HCT116 (cell line): ENCODE results near the gene PHOSPHO2. TPM values are rescaled to one million over a fixed set of nuclear protein-coding genes. Genes with fewer than 3 reads are reported as not detected.
"Not testable (repeated sequence)": the region's sequence is repeated elsewhere in the genome, so short reads cannot be mapped to it uniquely, and the experiment has no call there.

ENCODE experiments used
- ATAC-seq: fragments of 200-7000 bp; cut with Tn5 transposase; 2 replicates; pipeline ENCODE4 v1.9.1; 2020; ENCODE audit warnings: mild to moderate bottlenecking, moderate library complexity
- BruUV-seq: library from RNA; stranded (reverse); fragments of 400-500 nt; replicated peaks from 2 replicates; lab custom pipeline; 2021; lab: Mats Ljungman, UMichigan
- CTCF ChIA-PET: fragments of 300-600 bp; sonication (Branson Sonifier 250); formaldehyde crosslinking; loops from one replicate; lab custom pipeline; 2021; ENCODE audit warnings: antibody characterized with exemption; lab: Charles Lee
- POLR2A ChIA-PET: fragments of 300-600, 350-600 bp; sonication (Branson Sonifier 250); formaldehyde crosslinking; loops from one replicate; lab custom pipeline; 2021; ENCODE audit warnings: antibody characterized with exemption; lab: Charles Lee
- RAD21 ChIA-PET, 2 experiments: fragments of 300-600 bp; sonication (Branson Sonifier 250); formaldehyde crosslinking; loops; one replicate each; lab custom pipeline; 2023; ENCODE audit warnings: low total read pairs in 2 of 2; ENCODE audit not compliant: uncharacterized antibody in 2 of 2, unreplicated experiment in 2 of 2, low non-redundant PET in 1 of 2; lab: Charles Lee
- DNase-seq: peaks from one replicate; pipeline ENCODE4 v3.0.0-alpha.2; 2010; ENCODE audit warnings: low read depth, low spot score
- H2AFZ ChIP-seq: fragments of 200-600 bp; shearing (Covaris generic), sonication (generic); 2 replicates; pipeline ENCODE4 v1.6.1; 2017; ENCODE audit warnings: low read depth, mixed run types, mixed read lengths, antibody characterized with exemption, low read length; ENCODE audit not compliant: poor library complexity, severe bottlenecking
- H3K27ac ChIP-seq: 2 replicates; pipeline ENCODE4 v1.5.1; 2012; ENCODE audit warnings: low read depth, low read length
- H3K27me3 ChIP-seq: fragments of 200-600 bp; sonication (generic); 2 replicates; pipeline ENCODE4 v1.6.1; 2016; ENCODE audit warnings: mixed run types, low read length, mixed read lengths; ENCODE audit not compliant: insufficient read depth
- H3K36me3 ChIP-seq, 2 experiments: fragments of 200-500 bp in 1 of 2; fragments of 200-600 bp in 1 of 2; sonication (Bioruptor generic) in 1 of 2; sonication (generic) in 1 of 2; 2 replicates each; pipeline versions ENCODE4 v1.5.1 to v1.6.1; 2014 to 2016; ENCODE audit warnings: low read length in 2 of 2, inconsistent platforms in 1 of 2, mixed read lengths in 1 of 2, mixed run types in 1 of 2; ENCODE audit not compliant: insufficient read depth in 2 of 2, control insufficient read depth in 1 of 2
- H3K4me1 ChIP-seq, 2 experiments: fragments of 200-600 bp in 1 of 2; sonication (generic) in 1 of 2; 2 replicates each; pipeline versions ENCODE4 v1.5.1 to v1.6.1; 2012 to 2017; ENCODE audit warnings: low read length in 2 of 2, inconsistent platforms in 1 of 2, mild to moderate bottlenecking in 1 of 2, mixed read lengths in 1 of 2, mixed run types in 1 of 2, moderate library complexity in 1 of 2; ENCODE audit not compliant: insufficient read depth in 2 of 2, control insufficient read depth in 1 of 2
- H3K4me2 ChIP-seq: fragments of 200-600 bp; sonication (generic); 2 replicates; pipeline ENCODE4 v1.6.1; 2017; ENCODE audit warnings: mixed run types, low read length, mixed read lengths
- H3K4me3 ChIP-seq, 2 experiments: fragments of 200-600 bp in 1 of 2; sonication (generic) in 1 of 2; replicated peaks in 1 of 2; 2 replicates each; pipeline ENCODE4 v1.5.1; 2011 to 2016; ENCODE audit warnings: low read length in 2 of 2, control low read depth in 1 of 2, low read depth in 1 of 2, mild to moderate bottlenecking in 1 of 2, mixed read lengths in 1 of 2, mixed run types in 1 of 2
- H3K79me2 ChIP-seq: fragments of 200-600 bp; sonication (generic); 2 replicates; pipeline ENCODE4 v1.6.1; 2017; ENCODE audit warnings: mild to moderate bottlenecking, mixed run types, low read length, moderate library complexity, mixed read lengths; ENCODE audit not compliant: insufficient read depth
- H3K9ac ChIP-seq: fragments of 200-600 bp; sonication (generic); 2 replicates; pipeline ENCODE4 v1.6.1; 2016; ENCODE audit warnings: low read length, mixed read lengths
- H3K9me2 ChIP-seq: fragments of 200-600 bp; sonication (generic), shearing (Covaris generic); 2 replicates; pipeline ENCODE4 v1.6.1; 2017; ENCODE audit warnings: mixed run types, mild to moderate bottlenecking, moderate library complexity; ENCODE audit not compliant: insufficient read depth
- H3K9me3 ChIP-seq, 2 experiments: fragments of 200-500 bp in 1 of 2; fragments of 200-600 bp in 1 of 2; sonication (Bioruptor generic) in 1 of 2; sonication (generic) in 1 of 2; 2 replicates each; pipeline ENCODE4 v1.6.1; 2014 to 2017; ENCODE audit warnings: low read length in 2 of 2, mixed read lengths in 2 of 2, inconsistent platforms in 1 of 2, low read depth in 1 of 2, mild to moderate bottlenecking in 1 of 2, mixed run types in 1 of 2, moderate library complexity in 1 of 2; ENCODE audit not compliant: control insufficient read depth in 1 of 2, insufficient read depth in 1 of 2
- H4K20me1 ChIP-seq: fragments of 200-600 bp; sonication (generic), shearing (Covaris generic); 2 replicates; pipeline ENCODE4 v1.6.1; 2017; ENCODE audit warnings: mixed run types, mild to moderate bottlenecking, moderate library complexity; ENCODE audit not compliant: insufficient read depth
- CEBPB ChIP-seq: IDR thresholded peaks from 2 replicates; pipeline ENCODE4 v1.6.1; 2012; ENCODE audit warnings: low read depth
- CTCF ChIP-seq, 3 experiments: fragments of 200-600 bp in 1 of 3; sonication (generic) in 1 of 3; IDR thresholded peaks in 2 of 3; conservative IDR thresholded peaks in 1 of 3; 2 replicates each; pipeline ENCODE4 v1.5.1; 2012 to 2017; ENCODE audit warnings: low read depth in 2 of 3, low read length in 2 of 3, antibody characterized with exemption in 1 of 3, borderline replicate concordance in 1 of 3, control low read depth in 1 of 3, mild to moderate bottlenecking in 1 of 3, mixed read lengths in 1 of 3, mixed run types in 1 of 3, moderate library complexity in 1 of 3; ENCODE audit not compliant: insufficient read depth in 1 of 3
- ELF1 ChIP-seq: IDR thresholded peaks from 2 replicates; pipeline ENCODE4 v1.6.1; 2012; ENCODE audit warnings: low read depth, borderline replicate concordance
- EZH2 ChIP-seq: fragments of 200-600 bp; sonication (generic); IDR thresholded peaks from 2 replicates; pipeline ENCODE4 v1.6.1; 2017; ENCODE audit warnings: antibody characterized with exemption, mixed run types
- POLR2AphosphoS5 ChIP-seq: IDR thresholded peaks from 2 replicates; pipeline ENCODE4 v1.6.1; 2011; ENCODE audit warnings: mild to moderate bottlenecking, low read depth, low read length, moderate library complexity
- REST ChIP-seq: IDR thresholded peaks from 2 replicates; pipeline ENCODE4 v1.6.1; 2012; ENCODE audit warnings: low read depth
- SIN3A ChIP-seq: IDR thresholded peaks from 2 replicates; pipeline ENCODE4 v1.6.1; 2012; ENCODE audit warnings: low read depth
- SP1 ChIP-seq: IDR thresholded peaks from 2 replicates; pipeline ENCODE4 v1.6.1; 2012; ENCODE audit warnings: low read depth
- ZFX ChIP-seq: fragments of 450-650 bp; IDR thresholded peaks from 2 replicates; pipeline ENCODE4 v1.6.1; 2017
- intact Hi-C: fragments of 100-400 bp; cut with micrococcal nuclease; formaldehyde crosslinking; loops from 2 replicates; pipeline ENCODE4 v1.10.0; 2022
- total RNA-seq: library from RNA; stranded (reverse); gene quantifications from one replicate; pipeline ENCODE4 v1.2.1, GENCODE V29; 2021; ENCODE audit not compliant: unreplicated experiment

Gene PHOSPHO2
- total RNA-seq, 1 experiment from 2014 or later, result 2.8 TPM

DNA sequence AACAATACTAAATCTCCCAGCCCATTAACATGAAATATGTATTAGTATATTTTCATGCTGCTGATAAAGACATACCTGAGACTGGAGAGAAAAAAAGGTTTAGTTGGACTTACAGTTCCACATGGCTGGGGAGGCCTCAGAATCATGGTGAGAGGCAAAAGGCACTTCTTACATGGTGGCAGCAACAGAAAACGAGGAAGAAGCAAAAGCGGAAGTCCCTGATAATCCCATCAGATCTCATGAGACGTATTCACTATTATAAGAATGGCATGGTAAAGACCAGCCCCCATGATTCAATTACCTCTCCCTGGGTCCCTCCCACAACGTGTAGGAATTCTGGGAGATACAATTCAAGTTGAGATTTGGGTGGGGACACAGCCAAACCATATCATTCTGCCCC, 7.4 kb upstream of the PHOSPHO2 start:
- H3K27me3 ChIP-seq, H3K9me2 ChIP-seq, H4K20me1 ChIP-seq, POLR2A ChIA-PET, intact Hi-C loops, RAD21 ChIA-PET, H3K9me3 ChIP-seq, BruUV-seq, H3K4me3 ChIP-seq, DNase-seq, H3K4me1 ChIP-seq, H3K9ac ChIP-seq, H3K4me2 ChIP-seq, H2AFZ ChIP-seq, H3K36me3 ChIP-seq, ATAC-seq, H3K79me2 ChIP-seq, H3K27ac ChIP-seq, CTCF ChIA-PET: not testable (repeated sequence)

DNA sequence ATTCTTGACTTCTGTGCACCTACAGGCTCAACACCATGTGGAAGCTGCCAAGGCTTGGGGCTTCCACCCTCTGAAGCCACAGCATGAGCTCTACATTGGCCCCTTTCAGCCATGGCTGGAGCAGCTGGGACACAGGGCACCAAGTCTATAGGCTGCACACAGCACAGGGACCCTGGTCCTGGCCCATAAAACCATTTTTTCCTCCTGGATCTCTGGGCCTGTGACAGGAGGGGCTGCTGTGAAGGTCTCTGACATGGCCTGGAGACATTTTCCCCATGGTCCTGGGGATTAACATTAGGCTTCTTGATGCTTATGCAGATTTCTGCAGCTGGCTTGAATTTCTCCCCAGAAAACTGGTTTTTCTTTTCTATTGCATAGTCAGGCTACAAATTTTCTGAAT, 6.3 kb upstream of the PHOSPHO2 start:
- H3K79me2 ChIP-seq, H3K4me1 ChIP-seq, H4K20me1 ChIP-seq, H3K4me2 ChIP-seq, H3K36me3 ChIP-seq, H3K9ac ChIP-seq, H3K27ac ChIP-seq, intact Hi-C loops, DNase-seq, H3K27me3 ChIP-seq, H3K9me2 ChIP-seq, POLR2A ChIA-PET, CTCF ChIA-PET, ATAC-seq, H3K4me3 ChIP-seq, H2AFZ ChIP-seq, RAD21 ChIA-PET, H3K9me3 ChIP-seq, BruUV-seq: not testable (repeated sequence)

DNA sequence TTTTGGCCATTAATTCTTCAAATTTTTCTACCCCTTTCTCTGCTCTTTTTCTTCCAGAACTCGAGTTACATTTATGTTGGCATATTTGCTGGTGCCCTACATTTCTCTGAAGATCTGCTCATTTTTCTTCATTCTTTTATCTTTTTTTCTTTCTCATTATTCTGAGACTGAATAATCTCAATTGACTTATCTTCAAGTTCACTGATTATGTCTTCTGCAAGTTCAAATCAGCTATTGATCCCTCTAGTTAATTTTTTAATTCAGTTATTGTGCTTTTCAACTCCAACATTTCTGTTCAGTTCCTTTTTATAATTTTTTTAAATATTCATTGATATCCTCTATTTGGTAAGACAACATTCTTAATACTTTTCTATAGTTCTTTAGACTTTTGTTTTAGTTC, 3.3 kb upstream of the PHOSPHO2 start:
- ChIA-PET RAD21 (no interaction called here), POLR2A (interaction anchor here (1.1 kb wide), 1 partner anchor 12 kb away, joined by 3 read pairs; no protein-coding TSS in a partner anchor), CTCF (no interaction called here)
- Histone ChIP-seq H3K9ac (no peak overlapping the region), H3K4me2 (no peak overlapping the region), H3K4me1 (peaks cover 0 to 25% of the 10 kb centered on the region in 2 experiments; a peak in 3 of 4 replicates), H3K27me3 (no peaks in the 10 kb centered on the region), H3K27ac (no peak overlapping the region), H3K79me2 (peaks cover 6% of the 10 kb centered on the region; the same call in 1 of the 2 replicates), H2AFZ (no peak overlapping the region), H3K9me2 (no peaks in the 10 kb centered on the region), H4K20me1 (no peaks in the 10 kb centered on the region), H3K36me3 (no peaks in the 10 kb centered on the region), H3K4me3 (no peak overlapping the region), H3K9me3 (no peaks in the 10 kb centered on the region)
- DNase-seq, result no peak
- intact Hi-C loops, result no loop called here
- no peak for ATAC-seq
- BruUV-seq, result no TSS peak
- TF ChIP-seq SP1, result no peak
- TF ChIP-seq REST, result no peak
- no peak for TF ChIP-seq POLR2AphosphoS5
- TF ChIP-seq ELF1, result no peak
- TF ChIP-seq EZH2, result no peak
- no peak for TF ChIP-seq SIN3A
- TF ChIP-seq CTCF (IDR thresholded peaks at IDR 0.05 in 2 of 3, conservative IDR thresholded peaks at IDR 0.05 in 1 of 3; ENCODE audit: borderline replicate concordance in 1 of 3, insufficient read depth in 1 of 3, low read depth in 2 of 3, low read length in 2 of 3), result no peak
- no peak for TF ChIP-seq ZFX
- no peak for TF ChIP-seq CEBPB
